ENCODE measurements around the gene RAB37. TPM values are rescaled to one million over a fixed set of nuclear protein-coding genes. Genes with fewer than 3 reads are reported as not detected.

RAB37 gene
- total and polyA plus RNA-seq, 2 of the 8 experiments (the other 6 are each of a cell fraction or from before 2014, with no cell fraction given), result 5.5 to 6.1 TPM

GRCh38 chr17:74732042-74732867, 4.8 kb upstream of the RAB37 start:
- FAIRE-seq, result no peak
- TF ChIP-seq CHD2 (IDR thresholded peaks at IDR 0.05; ENCODE audit: low read length) (no peak), POU5F1 (IDR thresholded peaks at IDR 0.05; ENCODE audit: low read depth, low read length) (no peak), KDM4A (IDR thresholded peaks at IDR 0.05; ENCODE audit: low read depth, low read length, severe bottlenecking) (no peak)

More at GRCh38 chr17:74732042-74732867, 4.8 kb upstream of the RAB37 start:
- Histone ChIP-seq H3K36me3 (ENCODE audit: control insufficient read depth in 2 of 4, insufficient read depth in 4 of 4, low read length in 3 of 4) (no peaks in the 10 kb centered on the region), H3K4me2 (ENCODE audit: insufficient read depth in 1 of 2, low read depth in 2 of 2, low read length in 2 of 2) (no peak overlapping the region), H3K23me2 (ENCODE audit: low read depth, low read length) (peaks cover 21% of the 10 kb centered on the region), H3K23ac (ENCODE audit: insufficient read length) (no peak overlapping the region), H2BK120ac (replicated peaks; ENCODE audit: low read depth, low read length) (no peak overlapping the region), H3K79me2 (ENCODE audit: control insufficient read depth in 1 of 2, insufficient read depth in 2 of 2, low read length in 2 of 2) (no peaks in the 10 kb centered on the region), H2BK12ac (ENCODE audit: low read depth, low read length) (peak overlapping the region; percentile 98), H3K18ac (ENCODE audit: extremely low read depth, low read length) (no peak overlapping the region), H3K79me1 (ENCODE audit: low read depth, low read length) (peaks cover 3% of the 10 kb centered on the region; the same call in 1 of the 2 replicates), H3K27ac (ENCODE audit: low read depth, low read length) (no peak overlapping the region), H3K9ac (replicated peaks in 1 of 4; ENCODE audit: extremely low read depth in 1 of 4, low read depth in 3 of 4, low read length in 3 of 4) (peak overlapping the region in 1 of 4 experiments; percentile 13; a peak in 1 of 7 replicates), H3K27me3 (replicated peaks in 1 of 4; ENCODE audit: control insufficient read depth in 3 of 4, extremely low read depth in 1 of 4, insufficient read depth in 3 of 4, low read length in 3 of 4) (peaks cover 0 to 5% (median 2%) of the 10 kb centered on the region in 4 experiments; a peak in 4 of 7 replicates), H2BK15ac (ENCODE audit: low read length) (0 out of 2 replicates have a peak overlapping the region, but pooled peaks have one; percentile 97), H3K14ac (ENCODE audit: insufficient read length) (no peak overlapping the region), H2AK5ac (ENCODE audit: low read depth, low read length) (0 out of 2 replicates have a peak overlapping the region, but pooled peaks have one; percentile 9), H2AFZ (ENCODE audit: low read length) (no peak overlapping the region), H4K20me1 (replicated peaks in 1 of 2; ENCODE audit: control insufficient read depth in 1 of 2, insufficient read depth in 2 of 2, low read length in 2 of 2) (peaks cover 0 to 7% of the 10 kb centered on the region in 2 experiments), H4K5ac (ENCODE audit: insufficient read length, low read depth, low read length) (no peak overlapping the region), H4K91ac (replicated peaks; ENCODE audit: insufficient read length, low read length) (no peak overlapping the region), H3K4ac (replicated peaks; ENCODE audit: insufficient read length, low read depth, low read length) (no peak overlapping the region), H3K56ac (replicated peaks; ENCODE audit: insufficient read length, low read depth, low read length) (peak overlapping the region; percentile 90), H3K9me3 (ENCODE audit: insufficient read depth in 2 of 2, low read depth in 1 of 2, low read length in 1 of 2) (peaks cover 0 to 9% of the 10 kb centered on the region in 2 experiments; a peak in 1 of 4 replicates), H4K8ac (ENCODE audit: extremely low read depth, insufficient read depth, low read length) (no peak overlapping the region), H2BK5ac (ENCODE audit: low read depth, low read length) (peak overlapping the region; percentile 60), H3K4me1 (replicated peaks in 1 of 4; ENCODE audit: control insufficient read depth in 3 of 4, insufficient read depth in 4 of 4, low read length in 3 of 4) (peaks cover 0 to 7% (median 1%) of the 10 kb centered on the region in 4 experiments; a peak in 3 of 7 replicates), H3K4me3 (ENCODE audit: extremely low read depth in 1 of 4, insufficient read depth in 2 of 4, low read depth in 3 of 4, low read length in 4 of 4) (no peak overlapping the region), H2BK20ac (ENCODE audit: low read length) (no peak overlapping the region)
- CTCF ChIA-PET (ENCODE audit: partially characterized antibody), result interaction anchor here (0.6 to 0.9 kb wide), 2 partner anchors 23 to 96 kb away, joined by 3 to 5 read pairs; no protein-coding TSS in a partner anchor
- POLR2A ChIA-PET (ENCODE audit: partially characterized antibody), result no interaction called here
- WGBS, 2 experiments (ENCODE audit: extremely low coverage in 1 of 2, insufficient coverage in 1 of 2, insufficient read length in 1 of 2, insufficient replicate concordance in 2 of 2, low coverage in 1 of 2, low lambda C conversion rate in 2 of 2, missing lambda C conversion rate in 1 of 2), result 82 to 98% methylated on average over 4 to 12 of the region's 12 CpGs
- DNase-seq (ENCODE audit: low read depth in 1 of 2, low spot score in 2 of 2), result no peak

Measured in H1 (cell line).